ENCODE results near the gene SALL4. TPM values are rescaled to one million over a fixed set of nuclear protein-coding genes. Genes with fewer than 3 reads are reported as not detected.

Gene SALL4
- total RNA-seq, 4 donors from 2014 or later, result 0.14 TPM; not detected in 3

GRCh38 chr20:51837436-51837835, 35.1 kb upstream of the SALL4 start:
- in situ Hi-C loops (cut with MboI; ENCODE audit: low pct_ligation_motif_present in 1 of 4, low pct_unique_long_range_greater_than_20kb in 1 of 4, low sequenced_read_pairs in 3 of 4) (no loop called here), intact Hi-C loops (cut with DNase I; ENCODE audit: low total_unique reads) (no loop called here)
- no peaks in the 10 kb centered on the region for H3K27me3 ChIP-seq
- H3K9me3 ChIP-seq, result no peaks in the 10 kb centered on the region
- H3K4me3 ChIP-seq, result no peak overlapping the region
- TF ChIP-seq POLR2A (IDR thresholded peaks at IDR 0.05), result no peak
- no peak for TF ChIP-seq EP300 (IDR thresholded peaks at IDR 0.05; ENCODE audit: low read depth)
- no peak for TF ChIP-seq POLR2AphosphoS5 (IDR thresholded peaks at IDR 0.05)
- no peak for TF ChIP-seq CTCF (IDR thresholded peaks at IDR 0.05)
- no peaks in the 10 kb centered on the region for H3K36me3 ChIP-seq
- no peak for DNase-seq
- no peak overlapping the region for H3K27ac ChIP-seq
- no peaks in the 10 kb centered on the region for H3K4me1 ChIP-seq
- 61 to 77% methylated on average over 2 to 6 of the region's 6 CpGs for WGBS, 2 donors (ENCODE audit: low coverage in 1 of 2)

GRCh38 chr20:51833326-51833725, 31.0 kb upstream of the SALL4 start:
- 86 to 89% methylated on average over 6 of the region's 6 CpGs for WGBS, 2 donors (ENCODE audit: low coverage in 1 of 2)
- H3K27ac ChIP-seq, result no peak overlapping the region
- no peaks in the 10 kb centered on the region for H3K36me3 ChIP-seq
- DNase-seq, result no peak
- no peaks in the 10 kb centered on the region for H3K27me3 ChIP-seq
- intact Hi-C loops (cut with DNase I; ENCODE audit: low total_unique reads), result no loop called here
- in situ Hi-C loops (cut with MboI; ENCODE audit: low pct_ligation_motif_present in 1 of 4, low pct_unique_long_range_greater_than_20kb in 1 of 4, low sequenced_read_pairs in 3 of 4), result no loop called here
- no peaks in the 10 kb centered on the region for H3K9me3 ChIP-seq
- no peak overlapping the region for H3K4me3 ChIP-seq
- TF ChIP-seq CTCF (IDR thresholded peaks at IDR 0.05) (no peak), POLR2A (IDR thresholded peaks at IDR 0.05) (no peak), EP300 (IDR thresholded peaks at IDR 0.05; ENCODE audit: low read depth) (no peak), POLR2AphosphoS5 (IDR thresholded peaks at IDR 0.05) (no peak)
- no peaks in the 10 kb centered on the region for H3K4me1 ChIP-seq

GRCh38 chr20:51832276-51832675, 30.0 kb upstream of the SALL4 start:
- Histone ChIP-seq H3K27me3 (no peaks in the 10 kb centered on the region), H3K4me1 (no peaks in the 10 kb centered on the region), H3K4me3 (no peak overlapping the region), H3K36me3 (no peaks in the 10 kb centered on the region), H3K27ac (no peak overlapping the region), H3K9me3 (no peaks in the 10 kb centered on the region)
- intact Hi-C loops (cut with DNase I; ENCODE audit: low total_unique reads), result no loop called here
- in situ Hi-C loops (cut with MboI; ENCODE audit: low pct_ligation_motif_present in 1 of 4, low pct_unique_long_range_greater_than_20kb in 1 of 4, low sequenced_read_pairs in 3 of 4), result no loop called here
- TF ChIP-seq POLR2AphosphoS5 (IDR thresholded peaks at IDR 0.05) (no peak), EP300 (IDR thresholded peaks at IDR 0.05; ENCODE audit: low read depth) (no peak), CTCF (IDR thresholded peaks at IDR 0.05) (no peak), POLR2A (IDR thresholded peaks at IDR 0.05) (no peak)
- no peak for DNase-seq
- WGBS, 2 donors (ENCODE audit: low coverage in 1 of 2), result 85 to 88% methylated on average over 1 to 3 of the region's 3 CpGs

GRCh38 chr20:51831866-51832265, 29.5 kb upstream of the SALL4 start:
- Histone ChIP-seq H3K4me1 (no peaks in the 10 kb centered on the region), H3K9me3 (no peaks in the 10 kb centered on the region), H3K27me3 (no peaks in the 10 kb centered on the region), H3K4me3 (no peak overlapping the region), H3K36me3 (no peaks in the 10 kb centered on the region), H3K27ac (no peak overlapping the region)
- WGBS, 2 donors (ENCODE audit: low coverage in 1 of 2), result 67 to 68% methylated on average over 4 to 6 of the region's 6 CpGs
- TF ChIP-seq EP300 (IDR thresholded peaks at IDR 0.05; ENCODE audit: low read depth) (no peak), POLR2AphosphoS5 (IDR thresholded peaks at IDR 0.05) (no peak), POLR2A (IDR thresholded peaks at IDR 0.05) (no peak), CTCF (IDR thresholded peaks at IDR 0.05) (no peak)
- no peak for DNase-seq
- intact Hi-C loops (cut with DNase I; ENCODE audit: low total_unique reads), result no loop called here
- in situ Hi-C loops (cut with MboI; ENCODE audit: low pct_ligation_motif_present in 1 of 4, low pct_unique_long_range_greater_than_20kb in 1 of 4, low sequenced_read_pairs in 3 of 4), result no loop called here

Measured in transverse colon (tissue), 4 donors.